HepG2 (cell line): ENCODE measurements around the gene RPL37A. TPM values are rescaled to one million over a fixed set of nuclear protein-coding genes. Genes with fewer than 3 reads are reported as not detected.
A peak's percentile ranks its signal among the peaks of the same experiment; 100 is the strongest.

Source experiments
- AGO2 ChIP-seq: fragments of 200-400 bp; formaldehyde crosslinking; optimal IDR thresholded peaks from 2 replicates; pipeline ENCODE3; 2017; ENCODE audit warnings: mild to moderate bottlenecking, low read depth, low read length, moderate library complexity
- CCAR2 ChIP-seq: fragments of 200-400 bp; formaldehyde crosslinking; optimal IDR thresholded peaks from 2 replicates; pipeline ENCODE3; 2018; ENCODE audit warnings: low read depth, mild to moderate bottlenecking, low read length, moderate library complexity
- FOXP1 ChIP-seq, 2 experiments: fragments of 450-650 bp in 1 of 2; IDR thresholded peaks; 2 replicates each; pipeline ENCODE4 v1.6.1; 2017 to 2018; ENCODE audit warnings: antibody characterized with exemption in 1 of 2
- GFI1 ChIP-seq: sonication (generic); formaldehyde crosslinking; IDR thresholded peaks from 2 replicates; pipeline ENCODE4 v1.5.0; 2020; ENCODE audit warnings: missing genetic modification reagents, mild to moderate bottlenecking, borderline replicate concordance
- GTF2F1 ChIP-seq: fragments of 150-350 bp; IDR thresholded peaks from 2 replicates; pipeline ENCODE4 v1.6.1; 2014; ENCODE audit warnings: low read length
- GTF3A ChIP-seq: sonication (generic); formaldehyde crosslinking; conservative IDR thresholded peaks from 2 replicates; pipeline ENCODE4 v1.4.0; 2020; ENCODE audit warnings: mild to moderate bottlenecking, missing genetic modification reagents
- HHEX ChIP-seq: IDR thresholded peaks from 2 replicates; pipeline ENCODE4 v1.6.1; 2016; ENCODE audit warnings: control low read depth
- ZNF580 ChIP-seq: IDR thresholded peaks from 2 replicates; pipeline ENCODE4 v1.6.1; 2016; ENCODE audit warnings: low read depth, borderline replicate concordance
- polyA plus RNA-seq, 8 experiments: library from polyadenylated mRNA; depleted of rRNA in 3 of 8; stranded (reverse) in 7 of 8; unstranded in 1 of 8; fragments of >200 nt; fragmentation: Illumina TruSeq in 4 of 8; extraction: Trizol in 4 of 8; gene quantifications; 2 replicates each; pipeline versions ENCODE4 v1.2.1 to v1.2.3, GENCODE V29; 2011 to 2016; ENCODE audit warnings: low read depth in 4 of 8, missing spikeins in 1 of 8, mixed read lengths in 1 of 8; ENCODE audit not compliant: insufficient read depth in 1 of 8
- total RNA-seq, 5 experiments: library from RNA; depleted of rRNA; stranded (reverse); fragments of >200 nt; fragmentation: Illumina TruSeq; extraction: Trizol; gene quantifications; 2 replicates each; pipeline ENCODE4 v1.2.3, GENCODE V29; 2016; ENCODE audit warnings: low read depth in 1 of 5
- TF ChIP-seq, protein P1 (sequence below): sonication (generic); formaldehyde crosslinking; IDR thresholded peaks from 2 replicates; pipeline ENCODE4 v1.5.0; 2020; ENCODE audit warnings: mild to moderate bottlenecking, missing genetic modification reagents, borderline replicate concordance
- TF ChIP-seq, protein P2 (sequence below): sonication (generic); formaldehyde crosslinking; IDR thresholded peaks from 2 replicates; pipeline ENCODE4 v1.4.0; 2020; ENCODE audit warnings: missing genetic modification reagents
- TF ChIP-seq, protein P3 (sequence below): sonication (generic); formaldehyde crosslinking; IDR thresholded peaks from 2 replicates; pipeline ENCODE4 v1.5.0; 2020; ENCODE audit warnings: mild to moderate bottlenecking, missing genetic modification reagents, borderline replicate concordance

The RPL37A gene
- total and polyA plus RNA-seq, 2 of the 13 experiments (the other 11 are each of a cell fraction or from before 2014, with no cell fraction given): 6,902 to 7,910 TPM

DNA sequence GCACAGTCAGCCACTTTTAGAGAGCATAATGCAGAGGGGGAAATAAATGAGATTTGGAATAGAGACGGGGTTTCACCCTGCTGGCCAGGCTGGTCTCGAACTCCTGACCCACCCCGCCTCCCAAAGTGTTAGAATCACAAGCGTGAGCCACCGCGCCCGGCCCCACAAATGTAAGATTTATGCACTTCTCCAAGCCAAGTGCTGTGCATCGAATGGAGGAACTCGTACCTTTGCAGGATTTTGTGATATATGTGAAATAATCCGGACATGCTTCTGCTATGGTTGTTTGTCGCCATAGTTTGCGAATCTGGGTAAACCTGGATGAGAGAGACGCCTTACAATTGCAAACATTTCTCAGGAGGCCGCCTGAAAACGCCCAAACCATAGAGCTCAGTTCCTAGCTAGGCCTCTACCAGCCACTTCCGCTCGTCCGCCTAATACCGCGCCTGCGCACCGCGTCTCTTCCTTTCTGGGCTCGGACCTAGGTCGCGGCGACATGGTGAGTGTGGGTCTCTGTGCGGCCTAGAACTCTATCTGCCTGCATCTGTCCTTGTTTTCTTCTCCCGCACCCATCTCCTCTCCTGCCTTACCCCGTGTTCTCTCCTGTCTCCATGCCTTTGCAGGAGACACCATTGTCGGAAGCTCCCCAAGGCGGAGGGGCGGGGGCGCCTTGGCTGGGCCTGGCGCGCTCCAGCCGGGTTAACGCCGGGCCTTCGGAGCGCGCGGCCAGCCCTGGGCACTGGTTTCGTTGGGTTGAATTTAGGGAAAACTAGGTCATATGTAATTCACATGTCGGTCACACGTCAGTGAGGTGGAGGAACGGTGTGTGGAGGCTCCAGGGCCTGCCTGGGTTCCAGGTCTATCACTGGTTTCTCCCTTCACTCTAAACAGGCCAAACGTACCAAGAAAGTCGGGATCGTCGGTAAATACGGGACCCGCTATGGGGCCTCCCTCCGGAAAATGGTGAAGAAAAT, at the start of gene RPL37A (continued):
- TF ChIP-seq, protein P1, sequence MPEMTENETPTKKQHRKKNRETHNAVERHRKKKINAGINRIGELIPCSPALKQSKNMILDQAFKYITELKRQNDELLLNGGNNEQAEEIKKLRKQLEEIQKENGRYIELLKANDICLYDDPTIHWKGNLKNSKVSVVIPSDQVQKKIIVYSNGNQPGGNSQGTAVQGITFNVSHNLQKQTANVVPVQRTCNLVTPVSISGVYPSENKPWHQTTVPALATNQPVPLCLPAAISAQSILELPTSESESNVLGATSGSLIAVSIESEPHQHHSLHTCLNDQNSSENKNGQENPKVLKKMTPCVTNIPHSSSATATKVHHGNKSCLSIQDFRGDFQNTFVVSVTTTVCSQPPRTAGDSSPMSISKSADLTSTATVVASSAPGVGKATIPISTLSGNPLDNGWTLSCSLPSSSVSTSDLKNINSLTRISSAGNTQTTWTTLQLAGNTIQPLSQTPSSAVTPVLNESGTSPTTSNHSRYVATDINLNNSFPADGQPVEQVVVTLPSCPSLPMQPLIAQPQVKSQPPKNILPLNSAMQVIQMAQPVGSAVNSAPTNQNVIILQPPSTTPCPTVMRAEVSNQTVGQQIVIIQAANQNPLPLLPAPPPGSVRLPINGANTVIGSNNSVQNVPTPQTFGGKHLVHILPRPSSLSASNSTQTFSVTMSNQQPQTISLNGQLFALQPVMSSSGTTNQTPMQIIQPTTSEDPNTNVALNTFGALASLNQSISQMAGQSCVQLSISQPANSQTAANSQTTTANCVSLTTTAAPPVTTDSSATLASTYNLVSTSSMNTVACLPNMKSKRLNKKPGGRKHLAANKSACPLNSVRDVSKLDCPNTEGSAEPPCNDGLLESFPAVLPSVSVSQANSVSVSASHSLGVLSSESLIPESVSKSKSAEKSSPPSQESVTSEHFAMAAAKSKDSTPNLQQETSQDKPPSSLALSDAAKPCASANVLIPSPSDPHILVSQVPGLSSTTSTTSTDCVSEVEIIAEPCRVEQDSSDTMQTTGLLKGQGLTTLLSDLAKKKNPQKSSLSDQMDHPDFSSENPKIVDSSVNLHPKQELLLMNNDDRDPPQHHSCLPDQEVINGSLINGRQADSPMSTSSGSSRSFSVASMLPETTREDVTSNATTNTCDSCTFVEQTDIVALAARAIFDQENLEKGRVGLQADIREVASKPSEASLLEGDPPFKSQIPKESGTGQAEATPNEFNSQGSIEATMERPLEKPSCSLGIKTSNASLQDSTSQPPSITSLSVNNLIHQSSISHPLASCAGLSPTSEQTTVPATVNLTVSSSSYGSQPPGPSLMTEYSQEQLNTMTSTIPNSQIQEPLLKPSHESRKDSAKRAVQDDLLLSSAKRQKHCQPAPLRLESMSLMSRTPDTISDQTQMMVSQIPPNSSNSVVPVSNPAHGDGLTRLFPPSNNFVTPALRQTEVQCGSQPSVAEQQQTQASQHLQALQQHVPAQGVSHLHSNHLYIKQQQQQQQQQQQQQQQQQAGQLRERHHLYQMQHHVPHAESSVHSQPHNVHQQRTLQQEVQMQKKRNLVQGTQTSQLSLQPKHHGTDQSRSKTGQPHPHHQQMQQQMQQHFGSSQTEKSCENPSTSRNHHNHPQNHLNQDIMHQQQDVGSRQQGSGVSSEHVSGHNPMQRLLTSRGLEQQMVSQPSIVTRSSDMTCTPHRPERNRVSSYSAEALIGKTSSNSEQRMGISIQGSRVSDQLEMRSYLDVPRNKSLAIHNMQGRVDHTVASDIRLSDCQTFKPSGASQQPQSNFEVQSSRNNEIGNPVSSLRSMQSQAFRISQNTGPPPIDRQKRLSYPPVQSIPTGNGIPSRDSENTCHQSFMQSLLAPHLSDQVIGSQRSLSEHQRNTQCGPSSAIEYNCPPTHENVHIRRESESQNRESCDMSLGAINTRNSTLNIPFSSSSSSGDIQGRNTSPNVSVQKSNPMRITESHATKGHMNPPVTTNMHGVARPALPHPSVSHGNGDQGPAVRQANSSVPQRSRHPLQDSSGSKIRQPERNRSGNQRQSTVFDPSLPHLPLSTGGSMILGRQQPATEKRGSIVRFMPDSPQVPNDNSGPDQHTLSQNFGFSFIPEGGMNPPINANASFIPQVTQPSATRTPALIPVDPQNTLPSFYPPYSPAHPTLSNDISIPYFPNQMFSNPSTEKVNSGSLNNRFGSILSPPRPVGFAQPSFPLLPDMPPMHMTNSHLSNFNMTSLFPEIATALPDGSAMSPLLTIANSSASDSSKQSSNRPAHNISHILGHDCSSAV: no peak; the same call in 1 of the 2 replicates
- peak; percentile 72; the same call in 1 of the 2 replicates for TF ChIP-seq GTF2F1
- TF ChIP-seq CCAR2: peak; percentile 53
- TF ChIP-seq ZNF580: peak; percentile 85
- TF ChIP-seq, protein P2, sequence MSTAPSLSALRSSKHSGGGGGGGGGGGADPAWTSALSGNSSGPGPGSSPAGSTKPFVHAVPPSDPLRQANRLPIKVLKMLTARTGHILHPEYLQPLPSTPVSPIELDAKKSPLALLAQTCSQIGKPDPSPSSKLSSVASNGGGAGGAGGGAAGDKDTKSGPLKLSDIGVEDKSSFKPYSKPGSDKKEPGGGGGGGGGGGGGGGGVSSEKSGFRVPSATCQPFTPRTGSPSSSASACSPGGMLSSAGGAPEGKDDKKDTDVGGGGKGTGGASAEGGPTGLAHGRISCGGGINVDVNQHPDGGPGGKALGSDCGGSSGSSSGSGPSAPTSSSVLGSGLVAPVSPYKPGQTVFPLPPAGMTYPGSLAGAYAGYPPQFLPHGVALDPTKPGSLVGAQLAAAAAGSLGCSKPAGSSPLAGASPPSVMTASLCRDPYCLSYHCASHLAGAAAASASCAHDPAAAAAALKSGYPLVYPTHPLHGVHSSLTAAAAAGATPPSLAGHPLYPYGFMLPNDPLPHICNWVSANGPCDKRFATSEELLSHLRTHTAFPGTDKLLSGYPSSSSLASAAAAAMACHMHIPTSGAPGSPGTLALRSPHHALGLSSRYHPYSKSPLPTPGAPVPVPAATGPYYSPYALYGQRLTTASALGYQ (CRISPR knock-in tag): no peak; the same call in 1 of the 2 replicates
- TF ChIP-seq FOXP1 (IDR thresholded peaks at IDR 0.05): no peak
- no peak for TF ChIP-seq FOXP1 (CRISPR knock-in tag; IDR thresholded peaks at IDR 0.05)
- TF ChIP-seq HHEX (CRISPR knock-in tag): peak; percentile 59
- TF ChIP-seq AGO2: peak; percentile 99
- TF ChIP-seq, protein P3, sequence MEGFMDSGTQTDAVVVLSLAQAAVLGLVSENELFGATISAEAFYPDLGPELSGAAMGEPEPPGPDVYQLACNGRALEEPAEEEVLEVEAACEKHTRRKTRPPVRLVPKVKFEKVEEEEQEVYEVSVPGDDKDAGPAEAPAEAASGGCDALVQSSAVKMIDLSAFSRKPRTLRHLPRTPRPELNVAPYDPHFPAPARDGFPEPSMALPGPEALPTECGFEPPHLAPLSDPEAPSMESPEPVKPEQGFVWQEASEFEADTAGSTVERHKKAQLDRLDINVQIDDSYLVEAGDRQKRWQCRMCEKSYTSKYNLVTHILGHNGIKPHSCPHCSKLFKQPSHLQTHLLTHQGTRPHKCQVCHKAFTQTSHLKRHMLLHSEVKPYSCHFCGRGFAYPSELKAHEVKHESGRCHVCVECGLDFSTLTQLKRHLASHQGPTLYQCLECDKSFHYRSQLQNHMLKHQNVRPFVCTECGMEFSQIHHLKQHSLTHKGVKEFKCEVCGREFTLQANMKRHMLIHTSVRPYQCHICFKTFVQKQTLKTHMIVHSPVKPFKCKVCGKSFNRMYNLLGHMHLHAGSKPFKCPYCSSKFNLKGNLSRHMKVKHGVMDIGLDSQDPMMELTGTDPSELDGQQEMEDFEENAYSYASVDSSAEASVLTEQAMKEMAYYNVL (CRISPR knock-in tag): peak; percentile 89
- peak; percentile 88; the same call in 1 of the 2 replicates for TF ChIP-seq GTF3A (CRISPR knock-in tag)
- TF ChIP-seq GFI1 (CRISPR knock-in tag): peak; percentile 66; the same call in 1 of the 2 replicates
